KOPT-K1 (cell line): Measurements from ENCODE around the gene BATF.

ENCODE experiments used
- H3K27ac ChIP-seq: fragments of 200-600 bp; sonication (generic); 2 replicates; pipeline ENCODE4 v1.5.1; 2016; ENCODE audit warnings: antibody characterized with exemption, mild to moderate bottlenecking, low read depth, low read length; ENCODE audit not compliant: poor library complexity, severe bottlenecking
- H3K36me3 ChIP-seq: fragments of 200-600 bp; sonication (generic); 2 replicates; pipeline ENCODE4 v1.5.1; 2017; ENCODE audit warnings: antibody characterized with exemption, mild to moderate bottlenecking, low read length, moderate library complexity; ENCODE audit not compliant: insufficient read depth
- H3K9me3 ChIP-seq: fragments of 200-600 bp; sonication (generic); 2 replicates; pipeline ENCODE4 v1.5.1; 2017; ENCODE audit warnings: antibody characterized with exemption, low read length, mild to moderate bottlenecking; ENCODE audit not compliant: insufficient read depth, poor library complexity, severe bottlenecking

The BATF gene

GRCh38 chr14:75578786-75579337 is 56.6 kb downstream of the BATF start:
- Histone ChIP-seq H3K9me3 (no peaks in the 10 kb centered on the region), H3K36me3 (no peaks in the 10 kb centered on the region), H3K27ac (no peak overlapping the region)

- Histone ChIP-seq H3K36me3 (no peaks in the 10 kb centered on the region), H3K9me3 (no peaks in the 10 kb centered on the region), H3K27ac (no peak overlapping the region)
Observed at GRCh38 chr14:75579338-75579864, 57.1 kb downstream of the BATF start.

GRCh38 chr14:75579882-75580281 is 57.6 kb downstream of the BATF start:
- Histone ChIP-seq H3K27ac (no peak overlapping the region), H3K9me3 (no peaks in the 10 kb centered on the region), H3K36me3 (no peaks in the 10 kb centered on the region)

GRCh38 chr14:75587388-75587787 is 65.1 kb downstream of the BATF start:
- Histone ChIP-seq H3K9me3 (peaks cover 19% of the 10 kb centered on the region), H3K36me3 (no peaks in the 10 kb centered on the region), H3K27ac (no peak overlapping the region)

GRCh38 chr14:75589931-75590330 is 67.7 kb downstream of the BATF start:
- H3K36me3 ChIP-seq, result no peaks in the 10 kb centered on the region
- H3K9me3 ChIP-seq, result peaks cover 27% of the 10 kb centered on the region
- H3K27ac ChIP-seq, result no peak overlapping the region

- Histone ChIP-seq H3K36me3 (no peaks in the 10 kb centered on the region), H3K9me3 (peaks cover 27% of the 10 kb centered on the region), H3K27ac (no peak overlapping the region)
Observed at GRCh38 chr14:75591331-75591946, 69.2 kb downstream of the BATF start.

GRCh38 chr14:75591987-75592575 is 69.8 kb downstream of the BATF start:
- Histone ChIP-seq H3K27ac (no peak overlapping the region), H3K9me3 (peaks cover 27% of the 10 kb centered on the region), H3K36me3 (no peaks in the 10 kb centered on the region)

- Histone ChIP-seq H3K9me3 (peaks cover 27% of the 10 kb centered on the region), H3K36me3 (no peaks in the 10 kb centered on the region), H3K27ac (no peak overlapping the region)
Observed at GRCh38 chr14:75595226-75595625, 73.0 kb downstream of the BATF start.
